KMS-11 (cell line): ENCODE results near the gene KIF9.

Experiments
- H2AFZ ChIP-seq: fragments of 200-600 bp; sonication (generic); 2 replicates; pipeline ENCODE4 v1.6.1; 2016; ENCODE audit warnings: antibody characterized with exemption, mixed run types, low read depth
- H3K27ac ChIP-seq: fragments of 200-600 bp; sonication (generic); 2 replicates; pipeline ENCODE4 v1.6.1; 2016; ENCODE audit warnings: mild to moderate bottlenecking, mixed run types
- H3K27me3 ChIP-seq: fragments of 200-600 bp; sonication (generic); 2 replicates; pipeline ENCODE4 v1.6.1; 2017; ENCODE audit warnings: mild to moderate bottlenecking, low read depth, mixed run types, moderate library complexity; ENCODE audit not compliant: insufficient read depth
- H3K36me3 ChIP-seq: fragments of 200-600 bp; sonication (generic); 2 replicates; pipeline ENCODE4 v1.6.1; 2017; ENCODE audit warnings: mild to moderate bottlenecking, mixed run types; ENCODE audit not compliant: insufficient read depth
- H3K4me1 ChIP-seq: fragments of 200-600 bp; sonication (generic); 2 replicates; pipeline ENCODE4 v1.6.1; 2016; ENCODE audit warnings: mild to moderate bottlenecking, low read depth, mixed run types; ENCODE audit not compliant: poor library complexity, severe bottlenecking
- H3K4me2 ChIP-seq: fragments of 200-600 bp; sonication (generic); 2 replicates; pipeline ENCODE4 v1.7.0; 2016; ENCODE audit warnings: mild to moderate bottlenecking, mixed run types
- H3K4me3 ChIP-seq: fragments of 200-600 bp; sonication (generic); IDR thresholded peaks from 2 replicates; pipeline ENCODE4 v1.6.1; 2017; ENCODE audit warnings: low read depth, low read length, mixed read lengths; ENCODE audit not compliant: insufficient read depth
- H3K79me2 ChIP-seq: fragments of 200-600 bp; sonication (generic); 2 replicates; pipeline ENCODE4 v1.6.1; 2016; ENCODE audit warnings: low read depth, mixed run types; ENCODE audit not compliant: insufficient read depth
- H3K9ac ChIP-seq: fragments of 200-600 bp; sonication (generic); 2 replicates; pipeline ENCODE4 v1.6.1; 2016; ENCODE audit warnings: mild to moderate bottlenecking, mixed run types
- H4K20me1 ChIP-seq: fragments of 200-600 bp; sonication (generic); 2 replicates; pipeline ENCODE4 v1.6.1; 2016; ENCODE audit warnings: mild to moderate bottlenecking, mixed run types; ENCODE audit not compliant: insufficient read depth
- TF ChIP-seq, protein P1 (sequence below): fragments of 200-600 bp; sonication (generic); conservative IDR thresholded peaks from 2 replicates; pipeline ENCODE4 v1.6.1; 2017; ENCODE audit warnings: low read depth, mild to moderate bottlenecking, antibody characterized with exemption, low read length, moderate library complexity, mixed read lengths

Gene KIF9

GRCh38 chr3:47250309-47251060, 32.1 kb downstream of the KIF9 start:
- H3K9ac ChIP-seq: no peak overlapping the region
- H3K27me3 ChIP-seq: no peaks in the 10 kb centered on the region
- no peak overlapping the region for H3K4me2 ChIP-seq
- TF ChIP-seq, protein P1, sequence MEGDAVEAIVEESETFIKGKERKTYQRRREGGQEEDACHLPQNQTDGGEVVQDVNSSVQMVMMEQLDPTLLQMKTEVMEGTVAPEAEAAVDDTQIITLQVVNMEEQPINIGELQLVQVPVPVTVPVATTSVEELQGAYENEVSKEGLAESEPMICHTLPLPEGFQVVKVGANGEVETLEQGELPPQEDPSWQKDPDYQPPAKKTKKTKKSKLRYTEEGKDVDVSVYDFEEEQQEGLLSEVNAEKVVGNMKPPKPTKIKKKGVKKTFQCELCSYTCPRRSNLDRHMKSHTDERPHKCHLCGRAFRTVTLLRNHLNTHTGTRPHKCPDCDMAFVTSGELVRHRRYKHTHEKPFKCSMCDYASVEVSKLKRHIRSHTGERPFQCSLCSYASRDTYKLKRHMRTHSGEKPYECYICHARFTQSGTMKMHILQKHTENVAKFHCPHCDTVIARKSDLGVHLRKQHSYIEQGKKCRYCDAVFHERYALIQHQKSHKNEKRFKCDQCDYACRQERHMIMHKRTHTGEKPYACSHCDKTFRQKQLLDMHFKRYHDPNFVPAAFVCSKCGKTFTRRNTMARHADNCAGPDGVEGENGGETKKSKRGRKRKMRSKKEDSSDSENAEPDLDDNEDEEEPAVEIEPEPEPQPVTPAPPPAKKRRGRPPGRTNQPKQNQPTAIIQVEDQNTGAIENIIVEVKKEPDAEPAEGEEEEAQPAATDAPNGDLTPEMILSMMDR: 0 out of 2 replicates have a peak, but pooled peaks have one; percentile 17
- H4K20me1 ChIP-seq: no peaks in the 10 kb centered on the region
- H3K36me3 ChIP-seq: no peaks in the 10 kb centered on the region
- no peak overlapping the region for H3K27ac ChIP-seq
- no peaks in the 10 kb centered on the region for H3K4me1 ChIP-seq
- no peak overlapping the region for H2AFZ ChIP-seq
- H3K79me2 ChIP-seq: no peaks in the 10 kb centered on the region
- H3K4me3 ChIP-seq: no peak overlapping the region

DNA sequence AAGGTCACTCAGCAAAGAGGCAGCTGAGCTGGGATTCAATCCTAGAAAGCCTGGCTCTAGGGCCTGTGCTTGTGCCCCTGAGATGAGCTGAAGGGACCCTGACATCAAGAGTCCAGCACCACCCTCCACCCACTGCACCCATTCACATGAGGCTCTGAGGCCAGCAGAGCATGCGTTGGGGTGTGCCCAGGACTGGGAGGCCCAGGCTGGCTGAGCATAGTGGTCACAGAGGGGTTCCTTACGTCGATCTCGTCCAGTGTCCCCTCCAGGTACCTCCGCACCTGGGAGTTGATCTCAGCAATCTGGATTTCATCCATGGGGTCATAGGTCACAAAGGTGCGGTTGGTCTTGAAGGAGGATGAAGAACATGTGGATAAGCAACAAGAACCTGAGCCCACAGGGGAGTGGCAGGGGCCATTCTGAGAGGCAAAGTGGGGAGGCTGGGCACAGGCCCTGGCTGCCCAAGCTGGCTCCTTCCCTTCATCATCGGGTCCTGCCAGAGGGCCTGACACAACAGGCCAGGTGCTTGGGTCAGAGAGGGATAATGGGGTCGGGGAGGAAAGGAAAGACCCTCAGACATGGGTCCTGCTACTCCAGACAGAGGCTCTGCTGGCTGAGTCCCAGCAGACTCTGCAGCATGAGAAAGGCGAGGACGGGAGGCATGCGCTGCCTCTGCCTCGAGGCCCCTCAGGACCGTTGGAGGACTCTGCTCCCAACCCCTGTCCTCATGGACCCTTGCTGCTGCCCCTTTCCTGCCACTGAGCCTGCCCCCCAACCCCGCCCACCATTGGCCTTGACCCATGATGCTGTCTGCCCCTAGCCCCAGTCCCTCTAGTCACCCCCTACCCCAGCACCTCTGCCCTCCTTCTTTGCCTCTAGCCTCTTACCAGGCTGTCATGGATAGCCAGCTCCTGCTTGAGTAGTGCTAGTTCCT, 35.2 kb downstream of the KIF9 start:
- Histone ChIP-seq H3K4me1 (no peaks in the 10 kb centered on the region), H3K4me3 (no peak overlapping the region), H3K27ac (no peak overlapping the region), H3K9ac (no peak overlapping the region), H3K36me3 (no peaks in the 10 kb centered on the region), H3K4me2 (no peak overlapping the region), H3K79me2 (no peaks in the 10 kb centered on the region), H2AFZ (no peak overlapping the region), H4K20me1 (no peaks in the 10 kb centered on the region), H3K27me3 (no peaks in the 10 kb centered on the region)
- TF ChIP-seq, protein P1: no peak

DNA sequence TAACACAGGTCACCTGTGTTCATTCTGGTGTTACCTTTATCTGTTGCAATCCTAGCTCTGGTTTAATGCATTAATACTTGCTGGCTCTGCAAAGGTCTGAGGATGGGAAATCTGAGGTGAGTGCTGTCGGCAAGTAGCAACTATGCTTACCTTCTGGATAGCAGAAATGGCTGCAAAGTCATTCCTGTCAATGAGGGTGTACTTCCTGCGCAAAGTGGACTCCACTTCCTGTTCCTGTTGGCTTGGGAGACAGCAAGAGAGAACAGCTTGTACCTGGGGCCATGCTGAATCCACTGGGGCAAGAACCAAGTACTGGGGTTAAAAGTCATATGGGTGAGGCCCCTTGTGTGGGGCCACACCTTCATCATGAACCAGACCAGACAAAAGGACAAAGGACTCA, 37.3 kb downstream of the KIF9 start:
- TF ChIP-seq, protein P1: no peak
- Histone ChIP-seq H3K79me2 (no peaks in the 10 kb centered on the region), H3K9ac (no peak overlapping the region), H3K4me3 (no peak overlapping the region), H3K36me3 (no peaks in the 10 kb centered on the region), H3K4me1 (no peaks in the 10 kb centered on the region), H3K27ac (no peak overlapping the region), H4K20me1 (no peaks in the 10 kb centered on the region), H3K4me2 (no peak overlapping the region), H3K27me3 (no peaks in the 10 kb centered on the region), H2AFZ (no peak overlapping the region)

- H3K27ac ChIP-seq: no peak overlapping the region
- no peaks in the 10 kb centered on the region for H3K79me2 ChIP-seq
- H4K20me1 ChIP-seq: no peaks in the 10 kb centered on the region
- TF ChIP-seq, protein P1: no peak
- no peaks in the 10 kb centered on the region for H3K27me3 ChIP-seq
- no peaks in the 10 kb centered on the region for H3K4me1 ChIP-seq
- no peaks in the 10 kb centered on the region for H3K36me3 ChIP-seq
- no peak overlapping the region for H3K4me3 ChIP-seq
- no peak overlapping the region for H3K9ac ChIP-seq
- no peak overlapping the region for H3K4me2 ChIP-seq
- H2AFZ ChIP-seq: no peak overlapping the region
These were observed 38.0 kb downstream of the KIF9 start for GRCh38 chr3:47244531-47245100.
